ENCODE data around the gene SHC3. TPM values are rescaled to one million over a fixed set of nuclear protein-coding genes. Genes with fewer than 3 reads are reported as not detected.

SHC3 gene
- total and polyA plus RNA-seq, 9 of the 15 experiments (the other 6 are each of a cell fraction or from before 2014, with no cell fraction given), result not detected

DNA sequence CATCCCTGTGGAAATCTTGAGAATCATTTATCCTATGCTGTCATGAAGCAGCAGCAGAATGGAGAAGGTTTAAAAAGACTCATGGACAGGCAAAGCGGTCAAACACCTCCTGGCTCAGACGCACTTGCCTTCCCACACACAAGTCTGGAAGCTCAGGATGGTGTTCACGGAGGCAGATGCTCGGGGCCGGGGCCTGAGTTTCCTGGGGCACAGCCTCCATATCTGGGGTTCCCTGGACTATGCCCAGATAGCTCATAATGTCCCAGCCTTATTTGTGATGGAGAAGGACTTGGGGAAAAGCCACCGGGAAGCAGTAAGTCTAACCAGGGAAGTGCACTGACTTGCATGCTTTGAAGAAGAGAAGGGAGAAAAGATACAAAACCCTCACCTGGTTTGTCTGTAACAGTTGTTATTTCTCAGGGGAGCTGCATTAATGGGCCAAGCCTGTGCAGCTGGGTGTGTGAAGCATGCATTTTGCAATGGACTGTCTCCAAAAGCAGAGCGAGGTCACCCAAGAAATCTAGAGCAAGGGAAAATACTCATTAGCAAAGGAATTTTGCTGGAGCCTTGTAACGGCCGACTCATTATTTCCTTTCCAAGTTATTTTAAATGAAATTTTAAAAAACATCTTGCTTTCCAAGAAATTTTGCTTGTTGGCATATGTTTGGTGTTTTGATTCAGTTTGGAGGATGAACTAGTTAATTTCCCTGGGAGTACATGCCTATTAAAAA is 184.0 kb downstream of the SHC3 start (continued):
- TF ChIP-seq ZNF449 (CRISPR knock-in tag; IDR thresholded peaks at IDR 0.05) (no peak), SMAD3 (CRISPR knock-in tag; conservative IDR thresholded peaks at IDR 0.05) (no peak), KAT8 (IDR thresholded peaks at IDR 0.05; ENCODE audit: low read depth) (no peak), CUX1 (CRISPR knock-in tag; IDR thresholded peaks at IDR 0.05) (no peak)
